ENCODE results near the gene NLGN3. TPM values are rescaled to one million over a fixed set of nuclear protein-coding genes. Genes with fewer than 3 reads are reported as not detected.

The NLGN3 gene
- total RNA-seq, 1 donor from 2014 or later = 0.67 TPM

GRCh38 chrX:71102292-71102691 lies 42.3 kb upstream of the NLGN3 start:
- POLR2A ChIA-PET = interaction anchor here (0.7 to 8.2 kb wide), 5 partner anchors 9 to 79 kb away, joined by 3 to 89 read pairs (median 4); partner anchors contain the start of genes IL2RG, MED12 and SNX12
- CTCF ChIA-PET = interaction anchor here (2.0 to 4.1 kb wide), 3 partner anchors 9 to 28 kb away, joined by 7 to 32 read pairs (median 17); partner anchors contain the start of genes IL2RG and MED12
- intact Hi-C loops (cut with micrococcal nuclease) = no loop called here
- H3K4me3 Mint-ChIP-seq = no peak overlapping the region
- H3K9me3 Mint-ChIP-seq = no peaks in the 10 kb centered on the region
- TF ChIP-seq CTCF (IDR thresholded peaks at IDR 0.05) = no peak
- H3K27me3 Mint-ChIP-seq = no peaks in the 10 kb centered on the region
- ATAC-seq (ENCODE audit: low read depth) (no peak), DNase-seq (no peak)
- peaks cover 19% of the 10 kb centered on the region for H3K36me3 Mint-ChIP-seq (ENCODE audit: low read depth)
- peak overlapping the region; percentile 83 for H3K27ac Mint-ChIP-seq
- peaks cover 51% of the 10 kb centered on the region for H3K4me1 Mint-ChIP-seq

- Mint-ChIP-seq H3K4me3 (peak overlapping the region; percentile 62), H3K36me3 (ENCODE audit: low read depth) (peaks cover 30% of the 10 kb centered on the region), H3K27me3 (no peaks in the 10 kb centered on the region), H3K4me1 (peaks cover 56% of the 10 kb centered on the region), H3K27ac (peak overlapping the region; percentile 83), H3K9me3 (no peaks in the 10 kb centered on the region)
- TF ChIP-seq CTCF (IDR thresholded peaks at IDR 0.05) = no peak
- ChIA-PET POLR2A (interaction anchor here (0.9 to 8.2 kb wide), 6 partner anchors 8 to 48 kb away, joined by 3 to 89 read pairs (median 8); partner anchors contain the start of genes IL2RG, MED12 and SNX12), CTCF (interaction anchor here (2.0 kb wide), 1 partner anchor 15 kb away, joined by 7 read pairs; the partner anchor contains the start of gene MED12)
- no peak for DNase-seq
- ATAC-seq (ENCODE audit: low read depth) = peak; percentile 82
- intact Hi-C loops (cut with micrococcal nuclease) = loop anchor here (1.0 kb wide), 2 partner anchors 8 to 15 kb away; partner anchors contain the start of genes IL2RG and MED12
These were observed 41.3 kb upstream of the NLGN3 start for GRCh38 chrX:71103110-71103983.

GRCh38 chrX:71105628-71106027 lies 39.0 kb upstream of the NLGN3 start:
- no peak for TF ChIP-seq CTCF (IDR thresholded peaks at IDR 0.05)
- H3K4me1 Mint-ChIP-seq = peaks cover 74% of the 10 kb centered on the region
- ATAC-seq (ENCODE audit: low read depth) (no peak), DNase-seq (no peak)
- H3K27me3 Mint-ChIP-seq = no peaks in the 10 kb centered on the region
- ChIA-PET POLR2A (interaction anchor here (0.7 to 8.2 kb wide), 6 partner anchors 8 to 514 kb away, joined by 3 to 89 read pairs (median 4); partner anchors contain the start of gene MED12), CTCF (interaction anchor here (1.0 kb wide), 1 partner anchor 12 kb away, joined by 3 read pairs; no protein-coding TSS in a partner anchor)
- intact Hi-C loops (cut with micrococcal nuclease) = no loop called here
- peak overlapping the region; percentile 4 for H3K4me3 Mint-ChIP-seq
- peak overlapping the region; percentile 76 for H3K27ac Mint-ChIP-seq
- no peaks in the 10 kb centered on the region for H3K9me3 Mint-ChIP-seq
- H3K36me3 Mint-ChIP-seq (ENCODE audit: low read depth) = peaks cover 50% of the 10 kb centered on the region

- intact Hi-C loops (cut with micrococcal nuclease) = no loop called here
- peak within 1 kb of the TSS; percentile 76 for H3K27ac Mint-ChIP-seq
- H3K4me3 Mint-ChIP-seq = peak within 1 kb of the TSS; percentile 50
- ChIA-PET CTCF (no interaction called here), POLR2A (interaction anchor here (0.9 to 8.2 kb wide), 3 partner anchors 12 to 22 kb away, joined by 3 to 89 read pairs (median 4); partner anchors contain the start of gene MED12)
- no peaks in the 10 kb centered on the region for H3K27me3 Mint-ChIP-seq
- TF ChIP-seq CTCF (IDR thresholded peaks at IDR 0.05) = no peak
- DNase-seq (no peak), ATAC-seq (ENCODE audit: low read depth) (no peak)
- H3K4me1 Mint-ChIP-seq = peaks cover 80% of the 10 kb centered on the region
- H3K36me3 Mint-ChIP-seq (ENCODE audit: low read depth) = peaks cover 57% of the 10 kb centered on the region
- no peaks in the 10 kb centered on the region for H3K9me3 Mint-ChIP-seq
These were observed 38.2 kb upstream of the NLGN3 start, which contains the start of gene CXorf65 for GRCh38 chrX:71106427-71106826. CXorf65 (minus strand) TSS chrX:71106740; CDS start chrX:71106556, 184 bp downstream.

- CTCF ChIA-PET = no interaction called here
- Mint-ChIP-seq H3K9me3 (no peaks in the 10 kb centered on the region), H3K27ac (peak overlapping the region; percentile 35), H3K27me3 (no peaks in the 10 kb centered on the region), H3K4me3 (peak overlapping the region; percentile 38), H3K4me1 (peaks cover 86% of the 10 kb centered on the region), H3K36me3 (ENCODE audit: low read depth) (peaks cover 56% of the 10 kb centered on the region)
- intact Hi-C loops (cut with micrococcal nuclease) = no loop called here
- POLR2A ChIA-PET = no interaction called here
- ATAC-seq (ENCODE audit: low read depth) = no peak
- TF ChIP-seq CTCF (IDR thresholded peaks at IDR 0.05) = no peak
- DNase-seq = no peak
These were observed 37.4 kb upstream of the NLGN3 start for GRCh38 chrX:71107245-71107644.

All from activated B cell treated with CpG ODN at 0.5 μM for 24 hours (primary cell).